Endodermal cell (in vitro differentiated cells): ENCODE results near the gene B4GALT6. TPM values are rescaled to one million over a fixed set of nuclear protein-coding genes. Genes with fewer than 3 reads are reported as not detected.

ENCODE experiments used
- DNase-seq: peaks from one replicate; pipeline ENCODE4 v3.0.0-alpha.2; 2017
- H3K27ac ChIP-seq: 2 replicates; pipeline ENCODE4 v1.5.1; 2013; ENCODE audit warnings: mild to moderate bottlenecking, low read depth, low read length, moderate library complexity
- H3K27me3 ChIP-seq: 2 replicates; pipeline ENCODE4 v1.6.1; 2013; ENCODE audit warnings: mild to moderate bottlenecking, low read length, moderate library complexity; ENCODE audit not compliant: insufficient read depth, control insufficient read depth, poor library complexity, severe bottlenecking
- H3K36me3 ChIP-seq: 2 replicates; pipeline ENCODE4 v1.7.0; 2013; ENCODE audit warnings: mild to moderate bottlenecking, low read length, moderate library complexity; ENCODE audit not compliant: control insufficient read depth, insufficient read depth
- H3K4me1 ChIP-seq: one replicate; pipeline ENCODE4 v1.7.0; 2013; ENCODE audit warnings: low read length; ENCODE audit not compliant: control insufficient read depth, insufficient read depth
- H3K4me3 ChIP-seq: 2 replicates; pipeline ENCODE4 v1.5.1; 2013; ENCODE audit warnings: mild to moderate bottlenecking, low read length, moderate library complexity
- H3K9ac ChIP-seq: 2 replicates; pipeline ENCODE4 v1.6.1; 2013; ENCODE audit warnings: mild to moderate bottlenecking, low read length, moderate library complexity; ENCODE audit not compliant: poor library complexity, severe bottlenecking; ENCODE audit errors: extremely low read depth
- H3K9me3 ChIP-seq: 2 replicates; pipeline ENCODE4 v1.6.1; 2013; ENCODE audit warnings: mild to moderate bottlenecking, low read length, moderate library complexity; ENCODE audit not compliant: control insufficient read depth
- H3K27ac Mint-ChIP-seq: 2 replicates; pipeline ENCODE4 v1.8.0; 2020; ENCODE audit warnings: mixed read lengths
- H3K27me3 Mint-ChIP-seq: 2 replicates; pipeline ENCODE4 v1.8.0; 2021; ENCODE audit warnings: mild to moderate bottlenecking, mixed read lengths; ENCODE audit not compliant: insufficient read depth
- H3K36me3 Mint-ChIP-seq: 2 replicates; pipeline ENCODE4 v1.8.0; 2020; ENCODE audit warnings: low read depth, mixed read lengths
- H3K4me1 Mint-ChIP-seq: 2 replicates; pipeline ENCODE4 v1.8.0; 2020; ENCODE audit warnings: mixed read lengths
- H3K4me3 Mint-ChIP-seq: 2 replicates; pipeline ENCODE4 v1.8.0; 2020; ENCODE audit warnings: mild to moderate bottlenecking, moderate library complexity, mixed read lengths
- H3K9me3 Mint-ChIP-seq: 2 replicates; pipeline ENCODE4 v1.8.0; 2020; ENCODE audit warnings: mild to moderate bottlenecking, mixed read lengths
- WGBS, 2 experiments: methylation state at CpG; one replicate each; pipeline versions ENCODE4 v1.1.5 to v1.1.7; 2013; ENCODE audit warnings: missing lambda C conversion rate in 2 of 2, mixed read lengths in 1 of 2; ENCODE audit not compliant: insufficient coverage in 1 of 2, insufficient read length in 1 of 2; 5-methylcytosine and 5-hydroxymethylcytosine counted together
- total RNA-seq, 2 donors: library from RNA; stranded (reverse); fragmentation: NEBNext Ultra II Directional in 1 of 2; extraction: Animal tissue kit (Norgen Biotek cat#: 25700) in 1 of 2; gene quantifications; 2 replicates in 1 of 2; 3 replicates in 1 of 2; pipeline ENCODE4 v1.2.1, GENCODE V29; 2021
- TF ChIP-seq, protein P1 (sequence below): fragments of 200-600 bp; sonication (generic); conservative IDR thresholded peaks from 2 replicates; pipeline ENCODE4 v1.5.0; 2021; ENCODE audit warnings: antibody characterized with exemption, mild to moderate bottlenecking

B4GALT6 gene
- total RNA-seq, 2 donors from 2014 or later = 47.7 to 48.4 TPM

DNA sequence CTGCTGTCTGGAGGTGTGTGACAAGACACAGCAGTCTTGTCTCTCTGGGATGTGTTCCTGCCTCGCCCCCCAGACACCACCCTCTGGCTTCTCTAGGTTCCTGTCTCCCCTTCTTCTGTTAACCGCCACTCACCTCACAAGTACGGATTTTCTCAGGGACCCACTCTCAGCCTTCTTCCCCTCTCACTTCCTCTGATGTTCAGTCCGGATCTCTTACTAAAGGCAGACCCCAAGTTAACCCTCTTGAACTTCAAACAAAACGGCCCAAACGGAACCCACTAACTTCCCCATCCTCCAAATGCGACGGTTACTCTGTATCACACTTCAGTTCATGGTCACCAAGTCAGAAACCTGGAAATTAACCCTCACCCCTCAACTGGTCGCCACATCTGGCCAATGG, 32.0 kb downstream of the B4GALT6 start:
- H3K4me3 Mint-ChIP-seq = no peak overlapping the region
- H3K4me1 ChIP-seq = no peaks in the 10 kb centered on the region
- H3K9ac ChIP-seq = no peak overlapping the region
- no peaks in the 10 kb centered on the region for H3K27me3 Mint-ChIP-seq
- H3K9me3 ChIP-seq = no peaks in the 10 kb centered on the region
- peaks cover 33% of the 10 kb centered on the region for H3K36me3 Mint-ChIP-seq
- TF ChIP-seq, protein P1, sequence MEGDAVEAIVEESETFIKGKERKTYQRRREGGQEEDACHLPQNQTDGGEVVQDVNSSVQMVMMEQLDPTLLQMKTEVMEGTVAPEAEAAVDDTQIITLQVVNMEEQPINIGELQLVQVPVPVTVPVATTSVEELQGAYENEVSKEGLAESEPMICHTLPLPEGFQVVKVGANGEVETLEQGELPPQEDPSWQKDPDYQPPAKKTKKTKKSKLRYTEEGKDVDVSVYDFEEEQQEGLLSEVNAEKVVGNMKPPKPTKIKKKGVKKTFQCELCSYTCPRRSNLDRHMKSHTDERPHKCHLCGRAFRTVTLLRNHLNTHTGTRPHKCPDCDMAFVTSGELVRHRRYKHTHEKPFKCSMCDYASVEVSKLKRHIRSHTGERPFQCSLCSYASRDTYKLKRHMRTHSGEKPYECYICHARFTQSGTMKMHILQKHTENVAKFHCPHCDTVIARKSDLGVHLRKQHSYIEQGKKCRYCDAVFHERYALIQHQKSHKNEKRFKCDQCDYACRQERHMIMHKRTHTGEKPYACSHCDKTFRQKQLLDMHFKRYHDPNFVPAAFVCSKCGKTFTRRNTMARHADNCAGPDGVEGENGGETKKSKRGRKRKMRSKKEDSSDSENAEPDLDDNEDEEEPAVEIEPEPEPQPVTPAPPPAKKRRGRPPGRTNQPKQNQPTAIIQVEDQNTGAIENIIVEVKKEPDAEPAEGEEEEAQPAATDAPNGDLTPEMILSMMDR = no peak
- no peak overlapping the region for H3K27ac ChIP-seq
- H3K27me3 ChIP-seq = no peaks in the 10 kb centered on the region
- 95 to 96% methylated on average over 9 of the region's 9 CpGs for WGBS, 2 experiments
- H3K4me3 ChIP-seq = no peak overlapping the region
- H3K9me3 Mint-ChIP-seq = no peaks in the 10 kb centered on the region
- DNase-seq = no peak
- H3K27ac Mint-ChIP-seq = no peak overlapping the region
- H3K4me1 Mint-ChIP-seq = peaks cover 26% of the 10 kb centered on the region
- no peaks in the 10 kb centered on the region for H3K36me3 ChIP-seq

DNA sequence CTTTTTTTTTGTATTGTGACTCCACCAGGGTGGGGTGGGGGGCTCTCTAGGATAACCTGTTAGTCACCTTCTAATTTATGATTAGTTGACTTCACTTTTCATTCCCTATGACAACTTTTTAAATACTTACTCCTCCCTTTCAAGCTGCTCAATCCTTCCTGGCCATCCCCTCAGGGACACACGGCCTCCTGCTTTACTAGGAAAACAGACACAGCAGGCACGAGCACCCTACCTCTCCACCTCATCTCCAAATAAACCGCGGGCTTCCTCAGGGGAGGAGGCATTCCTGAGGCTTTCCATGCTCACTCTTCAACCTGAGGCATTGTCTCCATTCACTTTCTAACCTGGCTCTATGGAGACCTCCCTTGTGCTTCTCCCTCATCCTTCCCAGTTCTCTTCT, 33.0 kb downstream of the B4GALT6 start:
- no peaks in the 10 kb centered on the region for H3K27me3 ChIP-seq
- no peaks in the 10 kb centered on the region for H3K27me3 Mint-ChIP-seq
- H3K4me3 Mint-ChIP-seq = no peak overlapping the region
- H3K4me1 Mint-ChIP-seq = peaks cover 33% of the 10 kb centered on the region
- no peaks in the 10 kb centered on the region for H3K36me3 ChIP-seq
- H3K27ac ChIP-seq = no peak overlapping the region
- peaks cover 32% of the 10 kb centered on the region for H3K36me3 Mint-ChIP-seq
- H3K9me3 ChIP-seq = no peaks in the 10 kb centered on the region
- TF ChIP-seq, protein P1 = no peak
- no peaks in the 10 kb centered on the region for H3K4me1 ChIP-seq
- no peak overlapping the region for H3K4me3 ChIP-seq
- H3K27ac Mint-ChIP-seq = peak overlapping the region; percentile 16
- H3K9ac ChIP-seq = no peak overlapping the region
- WGBS, 2 experiments = 91% methylated on average over 4 of the region's 4 CpGs; no CpG with 5 or more reads in 1 of the 2 experiments
- H3K9me3 Mint-ChIP-seq = no peaks in the 10 kb centered on the region
- DNase-seq = no peak

DNA sequence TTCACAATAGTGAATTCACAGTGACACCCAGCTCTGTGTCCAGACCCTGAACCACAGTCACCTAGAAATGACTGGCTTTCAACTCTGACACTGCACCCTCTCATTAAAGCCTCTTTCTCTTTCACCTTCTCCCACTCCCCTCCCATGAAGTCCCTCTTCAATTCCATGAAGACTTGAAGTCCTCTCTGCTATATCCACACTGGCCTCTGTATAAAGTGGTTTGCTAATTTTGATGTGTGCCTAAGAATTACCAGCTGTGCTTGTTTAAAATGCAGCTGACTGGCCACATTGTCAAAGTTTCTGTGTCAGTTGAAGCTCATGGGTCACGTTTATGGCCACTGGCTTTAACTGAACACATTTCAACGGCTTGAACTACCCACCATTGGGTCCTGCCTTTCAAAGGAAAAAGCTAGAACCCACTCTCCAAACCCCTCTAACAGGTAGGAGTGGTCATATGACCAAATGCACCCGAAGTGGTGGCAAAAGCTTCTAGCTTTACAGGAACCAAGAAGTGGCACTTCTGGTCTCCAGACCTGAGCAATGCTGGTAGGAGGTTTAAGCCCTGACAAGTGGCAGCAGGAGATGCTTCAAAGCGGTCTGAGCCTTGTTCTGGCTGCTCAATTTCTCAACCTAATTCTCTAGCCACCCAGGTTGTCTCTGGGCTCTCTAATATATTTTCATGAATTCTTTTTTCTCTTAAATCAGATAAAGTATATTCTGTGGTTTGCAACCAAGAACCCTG, 34.2 kb downstream of the B4GALT6 start:
- Mint-ChIP-seq H3K4me1 (peaks cover 33% of the 10 kb centered on the region), H3K27ac (no peak overlapping the region)
- WGBS, 2 experiments = 64 to 67% methylated on average over 4 of the region's 4 CpGs

More for the DNA sequence above, 34.2 kb downstream of the B4GALT6 start:
- no peaks in the 10 kb centered on the region for H3K27me3 ChIP-seq
- no peak overlapping the region for H3K4me3 Mint-ChIP-seq
- peaks cover 26% of the 10 kb centered on the region for H3K36me3 Mint-ChIP-seq
- no peak overlapping the region for H3K27ac ChIP-seq
- H3K9ac ChIP-seq = no peak overlapping the region
- H3K9me3 ChIP-seq = no peaks in the 10 kb centered on the region
- no peak for DNase-seq
- no peaks in the 10 kb centered on the region for H3K36me3 ChIP-seq
- H3K4me3 ChIP-seq = no peak overlapping the region
- no peaks in the 10 kb centered on the region for H3K27me3 Mint-ChIP-seq
- H3K4me1 ChIP-seq = no peaks in the 10 kb centered on the region
- H3K9me3 Mint-ChIP-seq = no peaks in the 10 kb centered on the region
- TF ChIP-seq, protein P1 = no peak
